Tibial nerve (tissue), 4 donors: ENCODE measurements around the gene RAD9A.

ENCODE experiments used
- EP300 ChIP-seq, 2 donors: sonication (generic); formaldehyde crosslinking; IDR thresholded peaks; one replicate each; pipeline ENCODE4 v1.6.1; 2017; ENCODE audit warnings: antibody characterized with exemption in 2 of 2, mild to moderate bottlenecking in 1 of 2
- POLR2A ChIP-seq, 2 donors: fragments of 450-650 bp; IDR thresholded peaks; one replicate each; pipeline ENCODE4 v1.6.1; 2017; ENCODE audit warnings: antibody characterized with exemption in 2 of 2, mild to moderate bottlenecking in 2 of 2, moderate library complexity in 2 of 2
- TF ChIP-seq, protein P1 (sequence below), 5 experiments: fragments of 200-600 bp in 3 of 5; fragments of 450-650 bp in 2 of 5; sonication (generic) in 3 of 5; IDR thresholded peaks; one replicate each; pipeline ENCODE4 v1.5.1; 2016 to 2019; ENCODE audit warnings: antibody characterized with exemption in 5 of 5, mild to moderate bottlenecking in 3 of 5, moderate library complexity in 2 of 5

DNA sequence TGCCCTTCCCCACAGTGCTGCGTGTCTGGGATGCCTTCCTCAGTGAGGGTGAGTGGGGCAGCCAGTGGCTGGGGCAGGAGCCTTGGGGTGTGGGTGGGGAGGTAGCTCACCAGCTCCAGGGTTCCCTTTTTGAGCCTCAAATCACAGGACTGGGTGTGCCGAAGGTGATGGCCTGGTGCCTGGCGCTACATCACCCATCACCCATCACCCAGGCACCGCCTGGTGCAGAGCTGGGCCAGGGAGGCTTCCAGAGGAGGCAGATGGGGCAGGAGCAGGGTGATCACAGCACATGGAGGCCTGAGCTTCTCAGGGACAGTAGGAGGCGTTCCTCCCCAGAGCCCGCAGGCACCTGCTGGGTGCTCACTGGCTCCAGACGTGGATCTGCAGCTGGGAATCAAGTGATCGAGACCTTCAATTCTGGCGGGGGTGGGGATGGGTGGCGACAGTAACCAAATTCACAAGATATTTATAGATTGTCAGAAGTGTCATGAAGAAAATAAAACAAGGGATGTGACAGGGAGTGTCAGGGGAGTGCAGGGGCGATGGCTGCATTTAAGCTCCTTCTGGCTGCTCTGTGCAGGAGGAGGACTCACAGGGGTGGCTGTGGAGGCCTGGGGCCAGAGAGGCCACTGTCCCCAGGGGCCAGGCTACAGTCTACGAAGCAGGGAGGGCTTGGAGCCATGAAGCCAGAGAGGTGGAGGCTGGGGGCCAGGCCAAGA lies 15.3 kb downstream of the RAD9A start:
- TF ChIP-seq, protein P1, sequence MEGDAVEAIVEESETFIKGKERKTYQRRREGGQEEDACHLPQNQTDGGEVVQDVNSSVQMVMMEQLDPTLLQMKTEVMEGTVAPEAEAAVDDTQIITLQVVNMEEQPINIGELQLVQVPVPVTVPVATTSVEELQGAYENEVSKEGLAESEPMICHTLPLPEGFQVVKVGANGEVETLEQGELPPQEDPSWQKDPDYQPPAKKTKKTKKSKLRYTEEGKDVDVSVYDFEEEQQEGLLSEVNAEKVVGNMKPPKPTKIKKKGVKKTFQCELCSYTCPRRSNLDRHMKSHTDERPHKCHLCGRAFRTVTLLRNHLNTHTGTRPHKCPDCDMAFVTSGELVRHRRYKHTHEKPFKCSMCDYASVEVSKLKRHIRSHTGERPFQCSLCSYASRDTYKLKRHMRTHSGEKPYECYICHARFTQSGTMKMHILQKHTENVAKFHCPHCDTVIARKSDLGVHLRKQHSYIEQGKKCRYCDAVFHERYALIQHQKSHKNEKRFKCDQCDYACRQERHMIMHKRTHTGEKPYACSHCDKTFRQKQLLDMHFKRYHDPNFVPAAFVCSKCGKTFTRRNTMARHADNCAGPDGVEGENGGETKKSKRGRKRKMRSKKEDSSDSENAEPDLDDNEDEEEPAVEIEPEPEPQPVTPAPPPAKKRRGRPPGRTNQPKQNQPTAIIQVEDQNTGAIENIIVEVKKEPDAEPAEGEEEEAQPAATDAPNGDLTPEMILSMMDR (IDR thresholded peaks at IDR 0.05): no peak
- TF ChIP-seq POLR2A (IDR thresholded peaks at IDR 0.05): no peak
- no peak for TF ChIP-seq EP300 (IDR thresholded peaks at IDR 0.05)
